Measurements from ENCODE around the gene STON2. TPM values are rescaled to one million over a fixed set of nuclear protein-coding genes. Genes with fewer than 3 reads are reported as not detected.
A peak's percentile ranks its signal among the peaks of the same experiment; 100 is the strongest.

The STON2 gene
- total and polyA plus RNA-seq, 12 donors, result 0.33 to 14.5 (median 5.7) TPM

- intact Hi-C loops (cut with DNase I), result loop anchor here in 3 of 10 donors (5.0 kb wide), 1 partner anchor 178 kb away; no protein-coding TSS in a partner anchor
- H3K4me1 ChIP-seq, result peaks cover 0 to 44% (median 7%) of the 10 kb centered on the region in 9 donors
- DNase-seq (no peak), ATAC-seq (no peak)
- peak overlapping the region in 6 of 10 donors; percentile 16 to 51 (median 22) for H3K27ac ChIP-seq
- peaks cover 0 to 7% (median 0%) of the 10 kb centered on the region in 7 donors for H3K27me3 ChIP-seq
- WGBS, 2 donors, result 67 to 70% methylated on average over 3 of the region's 3 CpGs
- H3K4me3 ChIP-seq, result no peak overlapping the region
- H3K36me3 ChIP-seq, result no peaks in the 10 kb centered on the region
- H3K9me3 ChIP-seq, result no peaks in the 10 kb centered on the region
- no peak for TF ChIP-seq CTCF (IDR thresholded peaks at IDR 0.05)
Observed at GRCh38 chr14:81273961-81274575, 126.1 kb downstream of the STON2 start.

GRCh38 chr14:81273521-81273920 is 126.6 kb downstream of the STON2 start:
- Histone ChIP-seq H3K36me3 (no peaks in the 10 kb centered on the region), H3K9me3 (no peaks in the 10 kb centered on the region), H3K27me3 (peaks cover 0 to 8% (median 0%) of the 10 kb centered on the region in 7 donors), H3K4me1 (peaks cover 0 to 44% (median 7%) of the 10 kb centered on the region in 9 donors), H3K4me3 (no peak overlapping the region), H3K27ac (peak overlapping the region in 5 of 10 donors; percentile 2 to 51 (median 18))
- TF ChIP-seq CTCF (IDR thresholded peaks at IDR 0.05), result no peak
- intact Hi-C loops (cut with DNase I), result loop anchor here in 3 of 10 donors (5.0 kb wide), 1 partner anchor 179 kb away; no protein-coding TSS in a partner anchor
- ATAC-seq (no peak), DNase-seq (no peak)
- 72 to 76% methylated on average over 9 of the region's 9 CpGs for WGBS, 2 donors

GRCh38 chr14:81272317-81272716 is 127.8 kb downstream of the STON2 start:
- WGBS, 2 donors, result 73 to 77% methylated on average over 2 of the region's 2 CpGs
- H3K36me3 ChIP-seq, result peaks cover 0 to 10% (median 0%) of the 10 kb centered on the region in 9 donors
- no peaks in the 10 kb centered on the region for H3K9me3 ChIP-seq
- H3K27ac ChIP-seq, result peak overlapping the region in 3 of 10 donors; percentile 29 to 55 (median 36)
- DNase-seq, result no peak
- ATAC-seq, result peak in 2 of 8 donors; percentile 38 to 54
- intact Hi-C loops (cut with DNase I), result loop anchor here in 3 of 10 donors (5.0 kb wide), 1 partner anchor 180 kb away; no protein-coding TSS in a partner anchor
- peaks cover 0 to 44% (median 7%) of the 10 kb centered on the region in 9 donors for H3K4me1 ChIP-seq
- TF ChIP-seq CTCF (IDR thresholded peaks at IDR 0.05), result no peak
- peaks cover 0 to 14% (median 4%) of the 10 kb centered on the region in 7 donors for H3K27me3 ChIP-seq
- no peak overlapping the region for H3K4me3 ChIP-seq

- no peak for TF ChIP-seq CTCF (IDR thresholded peaks at IDR 0.05)
- intact Hi-C loops (cut with DNase I), result loop anchor here (1.0 to 5.0 kb wide), 6 partner anchors 182 to 195 kb away; no protein-coding TSS in a partner anchor
- H3K27me3 ChIP-seq, result peaks cover 0 to 12% (median 8%) of the 10 kb centered on the region in 7 donors
- H3K4me1 ChIP-seq, result peaks cover 0 to 26% (median 0%) of the 10 kb centered on the region in 9 donors
- peaks cover 0 to 11% (median 0%) of the 10 kb centered on the region in 9 donors for H3K36me3 ChIP-seq
- H3K27ac ChIP-seq, result no peak overlapping the region
- no peak overlapping the region for H3K4me3 ChIP-seq
- WGBS, 2 donors, result 74 to 79% methylated on average over 3 of the region's 3 CpGs
- DNase-seq (no peak), ATAC-seq (no peak)
- H3K9me3 ChIP-seq, result no peaks in the 10 kb centered on the region
Observed at GRCh38 chr14:81269979-81270375, 130.1 kb downstream of the STON2 start.
